Stimulated activated CD4-positive, alpha-beta T cell treated with anti-CD3 and anti-CD28 coated beads, Interleukin-2, amount 100 ng/mL, for 48 hours (primary cell): ENCODE measurements around the gene NDST1.

ENCODE experiments used
- DNase-seq, 2 donors: peaks; one replicate each; pipeline ENCODE4 v3.0.0-alpha.2; 2020

NDST1 gene

GRCh38 chr5:150593996-150594395 lies 86.1 kb downstream of the NDST1 start:
- DNase-seq: no peak

- DNase-seq: no peak
These were observed 87.6 kb downstream of the NDST1 start for GRCh38 chr5:150595466-150596031.

- DNase-seq: no peak
These were observed 88.4 kb downstream of the NDST1 start for GRCh38 chr5:150596313-150596712.

GRCh38 chr5:150596826-150597225 lies 88.9 kb downstream of the NDST1 start:
- DNase-seq: no peak

GRCh38 chr5:150598006-150598405 lies 90.1 kb downstream of the NDST1 start:
- DNase-seq: no peak

GRCh38 chr5:150598821-150599273 lies 90.9 kb downstream of the NDST1 start:
- DNase-seq: no peak

- no peak for DNase-seq
These were observed 91.3 kb downstream of the NDST1 start for GRCh38 chr5:150599281-150599680.

GRCh38 chr5:150599917-150600511 lies 92.1 kb downstream of the NDST1 start:
- no peak for DNase-seq

- DNase-seq: no peak
These were observed 92.9 kb downstream of the NDST1 start for GRCh38 chr5:150600616-150601490.

- DNase-seq: no peak
These were observed 93.8 kb downstream of the NDST1 start for GRCh38 chr5:150601491-150602345.

- DNase-seq: no peak
These were observed 95.1 kb downstream of the NDST1 start for GRCh38 chr5:150603052-150603451.

GRCh38 chr5:150603491-150603890 lies 95.6 kb downstream of the NDST1 start:
- no peak for DNase-seq

GRCh38 chr5:150604010-150604409 lies 96.1 kb downstream of the NDST1 start:
- no peak for DNase-seq

- no peak for DNase-seq
These were observed 97.0 kb downstream of the NDST1 start for GRCh38 chr5:150604894-150605440.

- no peak for DNase-seq
These were observed 97.6 kb downstream of the NDST1 start for GRCh38 chr5:150605546-150605945.

- DNase-seq: no peak
These were observed 98.5 kb downstream of the NDST1 start for GRCh38 chr5:150606476-150606875.

- no peak for DNase-seq
These were observed 99.2 kb downstream of the NDST1 start for GRCh38 chr5:150607105-150607504.
